Ascending aorta (tissue), 2 donors: ENCODE results near the gene CAND1. TPM values are rescaled to one million over a fixed set of nuclear protein-coding genes. Genes with fewer than 3 reads are reported as not detected.

Source experiments
- DNase-seq, 2 donors: peaks; one replicate each; pipeline ENCODE4 v3.0.0-alpha.2; 2019; ENCODE audit warnings: low spot score in 2 of 2
- H3K27ac ChIP-seq, 2 donors: fragments of 200-600 bp; sonication (generic); one replicate each; pipeline ENCODE4 v1.5.1; 2016 to 2017; ENCODE audit warnings: mild to moderate bottlenecking in 1 of 2
- H3K27me3 ChIP-seq: fragments of 200-600 bp; sonication (generic); one replicate; pipeline ENCODE4 v1.5.1; 2017
- H3K36me3 ChIP-seq, 2 donors: fragments of 200-600 bp; sonication (generic); one replicate each; pipeline ENCODE4 v1.5.1; 2016
- H3K4me1 ChIP-seq, 2 donors: fragments of 200-600 bp; sonication (generic); one replicate each; pipeline ENCODE4 v1.5.1; 2016 to 2017; ENCODE audit warnings: mild to moderate bottlenecking in 1 of 2
- H3K4me3 ChIP-seq, 2 donors: fragments of 200-600 bp; sonication (generic); one replicate each; pipeline ENCODE4 v1.5.1; 2016 to 2017; ENCODE audit warnings: mild to moderate bottlenecking in 1 of 2
- H3K9me3 ChIP-seq, 2 donors: fragments of 200-600 bp; sonication (generic); one replicate each; pipeline ENCODE4 v1.5.1; 2016
- intact Hi-C: fragments of 100-400 bp; cut with DNase I; formaldehyde crosslinking; loops from one replicate; pipeline ENCODE4 v1.15.1; 2023
- total RNA-seq: library from RNA; depleted of rRNA; stranded (reverse); fragments of >200 nt; gene quantifications from one replicate; pipeline ENCODE4 v1.1.0, GENCODE V29; 2016
- TF ChIP-seq, protein P1 (sequence below), 3 experiments: fragments of 200-600 bp in 2 of 3; fragments of 450-650 bp in 1 of 3; sonication (generic) in 2 of 3; IDR thresholded peaks; one replicate each; pipeline ENCODE4 v1.5.1; 2016 to 2019; ENCODE audit warnings: antibody characterized with exemption in 3 of 3, mild to moderate bottlenecking in 1 of 3, moderate library complexity in 1 of 3

The CAND1 gene
- total RNA-seq, 1 donor from 2014 or later, result 31.6 TPM

DNA sequence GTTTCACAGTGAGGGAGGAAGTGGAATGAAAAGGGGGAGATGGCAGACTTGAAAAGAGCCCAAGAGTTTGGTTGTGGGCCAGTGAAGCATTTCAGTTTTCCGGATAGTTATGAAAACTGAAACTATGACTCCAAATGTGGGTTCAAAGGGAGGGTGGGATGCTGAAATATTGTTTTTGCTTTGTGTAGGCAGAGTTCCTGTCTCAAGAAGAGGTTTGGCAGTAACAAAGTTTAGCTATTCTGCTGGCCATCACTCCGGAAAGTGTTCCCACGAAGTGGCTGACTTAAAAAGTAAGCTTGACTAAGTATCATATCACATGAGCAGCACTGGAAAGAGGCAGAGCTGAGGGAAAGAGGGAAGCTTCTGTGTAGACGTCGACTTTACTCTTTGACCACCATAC, 85.2 kb downstream of the CAND1 start:
- Histone ChIP-seq H3K4me1 (peaks cover 0 to 6% of the 10 kb centered on the region in 2 donors), H3K27ac (peak overlapping the region in 1 of 2 donors; percentile 31), H3K27me3 (no peaks in the 10 kb centered on the region), H3K4me3 (peak overlapping the region in 1 of 2 donors; percentile 15), H3K36me3 (no peaks in the 10 kb centered on the region), H3K9me3 (no peaks in the 10 kb centered on the region)
- intact Hi-C loops, result loop anchor here (10.0 kb wide), 1 partner anchor 960 kb away; no protein-coding TSS in a partner anchor
- TF ChIP-seq, protein P1, sequence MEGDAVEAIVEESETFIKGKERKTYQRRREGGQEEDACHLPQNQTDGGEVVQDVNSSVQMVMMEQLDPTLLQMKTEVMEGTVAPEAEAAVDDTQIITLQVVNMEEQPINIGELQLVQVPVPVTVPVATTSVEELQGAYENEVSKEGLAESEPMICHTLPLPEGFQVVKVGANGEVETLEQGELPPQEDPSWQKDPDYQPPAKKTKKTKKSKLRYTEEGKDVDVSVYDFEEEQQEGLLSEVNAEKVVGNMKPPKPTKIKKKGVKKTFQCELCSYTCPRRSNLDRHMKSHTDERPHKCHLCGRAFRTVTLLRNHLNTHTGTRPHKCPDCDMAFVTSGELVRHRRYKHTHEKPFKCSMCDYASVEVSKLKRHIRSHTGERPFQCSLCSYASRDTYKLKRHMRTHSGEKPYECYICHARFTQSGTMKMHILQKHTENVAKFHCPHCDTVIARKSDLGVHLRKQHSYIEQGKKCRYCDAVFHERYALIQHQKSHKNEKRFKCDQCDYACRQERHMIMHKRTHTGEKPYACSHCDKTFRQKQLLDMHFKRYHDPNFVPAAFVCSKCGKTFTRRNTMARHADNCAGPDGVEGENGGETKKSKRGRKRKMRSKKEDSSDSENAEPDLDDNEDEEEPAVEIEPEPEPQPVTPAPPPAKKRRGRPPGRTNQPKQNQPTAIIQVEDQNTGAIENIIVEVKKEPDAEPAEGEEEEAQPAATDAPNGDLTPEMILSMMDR (IDR thresholded peaks at IDR 0.05), result no peak
- DNase-seq, result no peak

DNA sequence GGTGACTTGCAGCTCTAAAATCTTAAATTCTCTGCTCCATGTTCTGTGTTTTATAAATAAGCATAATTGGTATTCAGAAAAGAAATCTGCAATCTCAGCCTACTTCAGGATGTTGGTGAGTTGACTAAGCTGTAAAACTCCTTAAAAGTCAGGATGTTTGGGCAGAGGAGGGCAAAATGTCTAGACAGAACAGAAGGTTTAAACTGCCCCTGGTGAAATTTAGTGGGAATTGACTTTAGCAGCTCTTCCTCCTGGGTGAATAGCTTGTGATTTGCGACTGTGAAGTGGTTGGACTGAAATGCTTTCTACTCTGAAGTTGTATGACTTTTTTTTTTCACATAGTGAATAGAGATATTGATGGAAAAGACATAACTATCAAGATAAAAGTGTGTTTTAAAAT, 85.8 kb downstream of the CAND1 start:
- TF ChIP-seq, protein P1 (IDR thresholded peaks at IDR 0.05), result no peak
- H3K36me3 ChIP-seq, result no peaks in the 10 kb centered on the region
- H3K27ac ChIP-seq, result no peak overlapping the region
- no peaks in the 10 kb centered on the region for H3K27me3 ChIP-seq
- no peak for DNase-seq
- no peak overlapping the region for H3K4me3 ChIP-seq
- no peaks in the 10 kb centered on the region for H3K9me3 ChIP-seq
- intact Hi-C loops, result loop anchor here (5.0 to 10.0 kb wide), 2 partner anchors 297 to 960 kb away; no protein-coding TSS in a partner anchor
- peaks cover 0 to 6% of the 10 kb centered on the region in 2 donors for H3K4me1 ChIP-seq

DNA sequence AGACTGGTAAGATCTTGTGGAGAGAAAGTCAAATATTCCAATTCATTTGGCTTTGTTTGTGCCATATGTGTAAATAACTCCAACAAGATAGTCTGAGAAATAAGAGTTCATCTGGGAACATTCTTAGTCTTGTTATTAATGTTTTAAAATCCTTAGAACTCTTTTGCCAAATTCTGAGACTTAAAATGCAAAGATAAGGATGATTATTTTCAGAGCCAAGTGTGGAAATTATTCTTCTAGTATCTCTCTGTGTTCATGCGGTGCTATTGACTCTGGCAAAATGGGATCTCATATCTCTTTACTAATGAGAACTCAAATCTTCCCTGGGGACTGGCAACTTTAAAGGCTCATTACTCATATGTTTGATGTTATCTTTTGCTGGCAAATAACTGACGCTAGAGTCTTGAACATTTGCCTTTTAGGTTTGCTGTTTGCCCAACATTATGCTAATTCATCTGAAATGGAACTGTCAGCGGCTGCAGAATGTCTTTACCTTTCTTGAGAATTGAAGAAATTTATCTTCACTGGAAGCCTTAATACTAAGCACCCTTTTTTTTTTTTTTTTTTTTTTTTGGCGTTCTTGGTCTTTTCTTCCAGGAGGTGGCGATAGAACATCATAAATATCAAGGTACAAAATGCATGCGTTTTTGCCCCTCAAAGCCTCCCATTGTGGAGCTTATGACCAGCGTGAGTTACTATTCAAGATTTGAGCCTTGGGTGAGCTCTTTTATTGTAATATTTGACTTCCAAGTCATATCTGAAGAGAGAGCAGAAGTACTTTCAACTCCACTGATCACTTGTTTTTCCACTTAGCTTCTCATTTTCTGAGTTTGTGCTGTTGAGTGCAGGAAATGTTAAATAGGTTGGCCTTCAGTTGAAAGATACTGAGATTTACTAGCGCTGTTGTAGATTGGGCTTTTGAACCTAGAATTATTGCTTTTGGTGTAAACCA, 86.5 kb downstream of the CAND1 start:
- Histone ChIP-seq H3K9me3 (no peaks in the 10 kb centered on the region), H3K27ac (peak overlapping the region in 1 of 2 donors; percentile 38), H3K36me3 (no peaks in the 10 kb centered on the region), H3K4me1 (peaks cover 0 to 6% of the 10 kb centered on the region in 2 donors), H3K4me3 (no peak overlapping the region), H3K27me3 (no peaks in the 10 kb centered on the region)
- TF ChIP-seq, protein P1 (IDR thresholded peaks at IDR 0.05), result peak; percentile 6 to 49 (median 38)
- DNase-seq, result no peak
- intact Hi-C loops, result loop anchor here (1.0 to 10.0 kb wide), 4 partner anchors 86 to 959 kb away; no protein-coding TSS in a partner anchor

- H3K27ac ChIP-seq, result peak overlapping the region in 1 of 2 donors; percentile 38
- intact Hi-C loops, result loop anchor here (1.0 to 10.0 kb wide), 4 partner anchors 85 to 958 kb away; no protein-coding TSS in a partner anchor
- H3K4me3 ChIP-seq, result no peak overlapping the region
- H3K36me3 ChIP-seq, result no peaks in the 10 kb centered on the region
- H3K27me3 ChIP-seq, result no peaks in the 10 kb centered on the region
- DNase-seq, result no peak
- no peaks in the 10 kb centered on the region for H3K9me3 ChIP-seq
- TF ChIP-seq, protein P1 (IDR thresholded peaks at IDR 0.05), result no peak
- peaks cover 0 to 6% of the 10 kb centered on the region in 2 donors for H3K4me1 ChIP-seq
Measured at GRCh38 chr12:67356380-67356774, 87.2 kb downstream of the CAND1 start.

- Histone ChIP-seq H3K4me3 (no peak overlapping the region), H3K36me3 (no peaks in the 10 kb centered on the region), H3K27ac (no peak overlapping the region), H3K4me1 (peaks cover 0 to 6% of the 10 kb centered on the region in 2 donors), H3K9me3 (peaks cover 0 to under 1% of the 10 kb centered on the region in 2 donors), H3K27me3 (no peaks in the 10 kb centered on the region)
- no peak for DNase-seq
- TF ChIP-seq, protein P1 (IDR thresholded peaks at IDR 0.05), result no peak
- intact Hi-C loops, result loop anchor here (5.0 to 10.0 kb wide), 2 partner anchors 295 to 957 kb away; no protein-coding TSS in a partner anchor
Measured at GRCh38 chr12:67357376-67358125, 88.4 kb downstream of the CAND1 start.
